Measurements from ENCODE around the gene PTGES3.

GRCh38 chr12:56632701-56633467 lies 55.2 kb downstream of the PTGES3 start:
- TF ChIP-seq CTCF (IDR thresholded peaks at IDR 0.05; ENCODE audit: poor library complexity, severe bottlenecking), result no peak
- TF ChIP-seq EP300 (conservative IDR thresholded peaks at IDR 0.05; ENCODE audit: poor library complexity, severe bottlenecking), result no peak
- no peak for TF ChIP-seq POLR2AphosphoS5 (IDR thresholded peaks at IDR 0.05)
